Sciatic nerve (tissue), 2 donors: Measurements from ENCODE around the gene TBC1D32. TPM values are rescaled to one million over a fixed set of nuclear protein-coding genes. Genes with fewer than 3 reads are reported as not detected.
"Not testable (repeated sequence)": the region's sequence is repeated elsewhere in the genome, so short reads cannot be mapped to it uniquely, and the experiment has no call there.

Source experiments
- ATAC-seq: fragments of 200-7000 bp; cut with Tn5 transposase; one replicate; pipeline ENCODE4 v1.9.1; 2020; ENCODE audit warnings: mild to moderate bottlenecking, moderate library complexity
- DNase-seq: peaks from one replicate; pipeline ENCODE4 v3.0.0-alpha.2; 2020; ENCODE audit warnings: low spot score
- intact Hi-C: fragments of 100-400 bp; cut with DNase I; formaldehyde crosslinking; loops from one replicate; pipeline ENCODE4 v1.14.2; 2022
- total RNA-seq: library from RNA; stranded (reverse); fragmentation: NEBNext Ultra II Directional; extraction: Animal tissue kit (Norgen Biotek cat#: 25700); gene quantifications from one replicate; pipeline ENCODE4 v1.2.1, GENCODE V29; 2021
- donor health status: DM: no; HTN: no; CAD: no.
- donor health status: DM: no; HTN: no; CAD: no.

Gene TBC1D32
- total RNA-seq, 1 donor from 2014 or later, result 18.4 TPM

GRCh38 chr6:121172451-121172850 lies 161.8 kb downstream of the TBC1D32 start:
- ATAC-seq, DNase-seq, intact Hi-C loops: not testable (repeated sequence)

DNA sequence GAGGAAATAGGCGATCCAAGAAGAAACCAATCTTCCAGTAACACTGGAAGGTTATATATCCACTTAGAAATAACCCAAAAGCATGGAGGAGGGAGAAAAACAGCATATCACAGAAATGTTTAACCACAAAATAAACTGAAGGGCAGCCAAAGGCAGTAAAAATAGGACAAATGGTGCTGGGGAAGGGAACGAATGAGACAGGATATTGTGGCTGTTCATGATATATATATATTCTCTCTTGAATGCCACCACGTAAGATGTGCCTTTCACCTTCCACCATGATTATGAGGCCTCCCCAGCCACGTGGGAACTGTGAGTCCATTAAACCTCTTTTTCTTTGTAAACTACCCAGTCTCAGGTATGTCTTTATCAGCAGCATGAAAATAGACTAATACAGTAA lies 162.4 kb downstream of the TBC1D32 start:
- intact Hi-C loops, result no loop called here
- DNase-seq (no peak), ATAC-seq (no peak)

GRCh38 chr6:121161886-121162285 lies 172.4 kb downstream of the TBC1D32 start:
- intact Hi-C loops, result no loop called here
- ATAC-seq (no peak), DNase-seq (no peak)

DNA sequence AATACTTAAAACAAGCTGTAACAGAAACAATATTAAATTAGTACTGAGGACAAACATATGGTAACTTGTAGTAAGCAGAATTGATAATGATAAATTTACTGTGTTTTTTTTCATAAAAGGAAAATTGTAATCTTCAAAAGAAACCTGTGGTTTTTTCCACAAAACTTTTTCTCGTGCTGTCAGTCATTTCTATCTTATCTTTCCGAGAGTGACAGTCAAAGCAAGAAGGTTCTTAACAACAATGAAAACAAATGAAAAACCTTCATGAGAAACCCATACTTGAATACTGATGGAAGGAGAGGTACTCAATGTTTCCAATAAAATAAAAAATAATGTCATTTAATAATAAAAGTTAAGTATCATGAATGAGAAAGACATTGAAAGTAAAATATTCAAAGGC lies 174.0 kb downstream of the TBC1D32 start:
- no peak for ATAC-seq
- intact Hi-C loops, result no loop called here

DNA sequence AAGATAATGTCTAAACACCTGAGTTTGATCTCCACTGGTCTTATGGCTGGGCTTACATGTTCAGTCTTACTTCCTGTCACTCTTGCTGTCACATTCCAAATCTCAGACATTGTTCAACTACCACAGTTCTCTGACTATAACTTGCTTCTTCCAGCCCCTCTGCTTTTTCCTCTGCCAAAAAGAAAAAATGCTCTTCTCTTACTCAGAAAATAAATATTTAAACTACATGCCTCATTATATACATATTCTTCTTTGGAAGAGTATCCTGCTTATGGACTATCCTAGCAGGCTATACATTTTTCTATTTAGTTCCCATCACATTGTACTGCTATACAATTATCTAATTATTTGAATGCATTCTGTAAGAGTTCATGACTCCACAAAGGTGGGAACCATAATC lies 175.4 kb downstream of the TBC1D32 start:
- DNase-seq (no peak), ATAC-seq (no peak)
- intact Hi-C loops, result no loop called here

More for the DNA sequence above, 174.0 kb downstream of the TBC1D32 start:
- no peak for DNase-seq

GRCh38 chr6:121158438-121158837 lies 175.8 kb downstream of the TBC1D32 start:
- ATAC-seq, result no peak
- intact Hi-C loops, result no loop called here
- no peak for DNase-seq

GRCh38 chr6:121157906-121158305 lies 176.4 kb downstream of the TBC1D32 start:
- intact Hi-C loops, result no loop called here
- no peak for ATAC-seq
- DNase-seq, result no peak

DNA sequence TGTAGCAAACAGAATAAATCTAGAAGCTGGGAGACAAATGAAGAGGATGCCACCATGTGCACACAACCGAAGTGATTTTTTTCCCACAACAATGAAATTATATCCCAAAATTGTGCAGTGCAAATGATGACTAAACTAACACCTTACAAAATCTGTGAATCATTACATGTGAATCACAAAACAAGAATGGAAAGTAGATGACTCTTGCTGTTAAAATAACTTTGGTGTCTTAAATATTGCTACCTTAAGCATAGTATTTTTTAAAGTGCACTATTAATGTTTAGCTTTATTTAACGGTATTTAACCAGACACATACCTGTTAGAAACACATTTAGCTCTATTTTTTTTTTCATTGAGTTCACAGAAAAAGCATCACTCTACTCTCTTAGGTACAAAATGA lies 190.8 kb downstream of the TBC1D32 start:
- ATAC-seq (no peak), DNase-seq (no peak)
- intact Hi-C loops, result no loop called here

- DNase-seq (no peak), ATAC-seq (no peak)
- intact Hi-C loops, result no loop called here
Measured at GRCh38 chr6:121142093-121142492, 192.2 kb downstream of the TBC1D32 start.

- no peak for DNase-seq
- ATAC-seq, result no peak
- intact Hi-C loops, result loop anchor here (10.0 kb wide), 1 partner anchor 179 kb away; no protein-coding TSS in a partner anchor
Measured at GRCh38 chr6:121135425-121135824, 198.9 kb downstream of the TBC1D32 start.

DNA sequence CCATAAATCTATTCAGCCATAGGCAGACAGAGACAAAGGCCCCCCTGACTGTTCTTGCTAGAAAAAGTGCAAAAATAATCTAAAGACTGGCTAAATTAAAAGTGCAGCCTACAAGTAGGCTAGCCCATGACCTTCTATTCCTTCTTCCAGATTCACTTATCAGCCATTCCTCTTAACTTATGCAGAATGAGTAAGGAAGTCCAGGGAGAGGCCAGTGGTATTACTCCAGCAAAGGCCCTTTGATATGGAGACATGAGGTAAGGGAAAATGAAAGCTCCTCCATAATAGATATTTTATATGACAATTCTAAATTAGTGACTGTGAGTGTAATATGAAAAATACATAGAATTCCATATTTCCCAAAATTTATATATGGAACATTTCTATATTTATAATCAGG lies 199.4 kb downstream of the TBC1D32 start:
- intact Hi-C loops, result loop anchor here (10.0 kb wide), 1 partner anchor 180 kb away; no protein-coding TSS in a partner anchor
- no peak for DNase-seq
- no peak for ATAC-seq

GRCh38 chr6:121124600-121124999 lies 209.7 kb downstream of the TBC1D32 start:
- ATAC-seq (no peak), DNase-seq (no peak)
- intact Hi-C loops, result no loop called here

- no peak for ATAC-seq
- intact Hi-C loops, result no loop called here
- no peak for DNase-seq
Measured at GRCh38 chr6:121112356-121112755, 221.9 kb downstream of the TBC1D32 start.

- ATAC-seq (no peak), DNase-seq (no peak)
- intact Hi-C loops, result no loop called here
Measured at GRCh38 chr6:121110733-121111132, 223.5 kb downstream of the TBC1D32 start.

DNA sequence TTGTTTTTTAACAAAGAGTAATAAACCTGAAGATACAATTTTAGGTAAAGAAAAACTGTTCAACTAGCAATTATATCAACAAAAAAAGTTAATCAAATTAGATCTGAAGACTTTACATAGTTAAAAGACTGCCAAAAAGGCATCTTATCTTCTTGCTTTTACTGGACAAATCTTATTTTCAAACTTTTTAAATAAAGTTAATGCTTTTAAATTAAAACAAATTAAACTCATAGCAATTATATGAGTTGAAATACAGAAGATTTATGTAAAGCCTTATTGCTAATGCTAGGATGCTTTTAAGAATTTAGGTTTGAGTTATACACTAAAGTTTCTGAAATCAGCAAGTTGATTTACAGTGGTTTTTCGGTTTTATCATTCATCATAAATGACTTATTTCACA lies 227.3 kb downstream of the TBC1D32 start:
- no peak for ATAC-seq
- intact Hi-C loops, result no loop called here

DNA sequence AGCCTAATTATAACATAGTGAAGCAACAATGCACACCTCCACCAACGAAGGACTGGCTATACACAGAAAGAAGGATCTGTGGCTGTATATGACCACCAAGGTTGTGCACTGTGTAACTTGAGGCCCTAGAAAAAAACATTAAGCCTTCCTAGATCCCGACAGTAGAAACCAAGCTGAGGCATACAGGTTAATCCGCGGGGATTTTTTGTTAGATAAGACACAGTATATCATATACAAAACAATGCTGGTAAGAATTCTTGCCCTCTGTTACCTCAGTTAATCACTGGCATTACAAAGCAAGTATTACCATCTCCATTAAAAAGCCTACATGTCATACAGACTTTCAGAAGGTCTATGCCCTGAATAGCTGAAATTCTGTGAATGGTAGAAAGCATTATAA lies 228.8 kb downstream of the TBC1D32 start:
- ATAC-seq (no peak), DNase-seq (no peak)
- intact Hi-C loops, result no loop called here

More for the DNA sequence above, 227.3 kb downstream of the TBC1D32 start:
- no peak for DNase-seq

DNA sequence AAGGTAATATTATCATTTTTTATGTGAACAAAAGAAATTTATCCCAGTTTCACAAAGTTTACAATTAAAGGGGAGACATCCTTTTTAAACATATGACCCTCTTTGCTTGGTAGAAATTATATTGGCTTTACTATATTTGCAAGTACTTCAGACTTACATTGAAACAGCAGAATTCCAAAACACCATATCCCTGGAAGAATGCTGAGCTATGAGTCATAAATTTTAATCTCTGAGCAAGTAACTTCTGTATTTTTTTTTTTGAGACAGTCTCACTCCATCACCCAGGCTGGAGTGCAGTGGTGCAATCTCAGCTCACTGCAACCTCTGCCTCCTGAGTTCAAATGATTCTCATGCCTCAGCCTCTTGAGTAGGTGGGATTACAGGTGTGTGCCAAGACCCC lies 240.4 kb downstream of the TBC1D32 start:
- ATAC-seq, result no peak
- intact Hi-C loops, result no loop called here
- DNase-seq, result no peak

DNA sequence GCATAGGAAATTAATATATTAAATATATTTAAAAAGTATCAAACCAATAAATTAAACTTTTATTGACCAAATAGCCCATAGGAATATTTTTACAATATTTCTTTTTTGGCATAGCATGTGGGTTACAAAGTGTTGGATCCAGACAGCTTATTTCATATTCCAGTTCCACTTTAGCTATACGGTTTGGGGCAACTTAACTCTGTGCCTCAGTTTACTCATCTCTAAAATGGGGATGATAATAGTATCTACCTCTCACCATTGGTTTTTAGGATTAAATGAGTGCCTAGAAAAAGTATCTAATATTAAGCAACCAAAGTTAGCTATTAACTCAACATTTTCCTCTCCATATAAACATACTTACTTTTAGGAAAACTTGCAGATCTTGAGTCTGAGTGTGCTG lies 243.8 kb downstream of the TBC1D32 start:
- intact Hi-C loops, result no loop called here
- no peak for DNase-seq
- ATAC-seq, result no peak

- ATAC-seq, result no peak
- intact Hi-C loops, result no loop called here
- DNase-seq, result no peak
Measured at GRCh38 chr6:121086876-121087275, 247.4 kb downstream of the TBC1D32 start.

- DNase-seq (no peak), ATAC-seq (no peak)
- intact Hi-C loops, result no loop called here
Measured at GRCh38 chr6:121076119-121076518, 258.2 kb downstream of the TBC1D32 start.

- ATAC-seq, intact Hi-C loops, DNase-seq: not testable (repeated sequence)
Measured at GRCh38 chr6:121068749-121069148, 265.5 kb downstream of the TBC1D32 start.

DNA sequence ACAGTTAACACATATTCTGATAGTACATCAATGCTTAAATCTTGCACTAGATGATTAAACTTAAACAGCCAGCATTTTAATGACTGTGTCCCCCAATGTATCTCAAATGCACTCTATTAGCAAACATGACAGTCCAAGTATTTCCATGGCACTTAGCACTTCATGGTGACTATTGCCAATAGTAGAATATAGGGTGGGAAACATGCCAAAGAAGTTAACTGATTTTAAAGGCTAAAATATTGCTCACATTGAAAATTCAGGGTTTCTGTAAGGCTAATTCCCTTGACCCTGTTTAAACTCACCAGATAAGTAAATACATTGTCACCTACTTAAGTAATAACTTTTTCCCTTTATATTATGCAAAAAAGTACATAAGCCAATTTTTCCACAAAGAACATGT lies 266.9 kb downstream of the TBC1D32 start:
- intact Hi-C loops, result no loop called here
- DNase-seq (no peak), ATAC-seq (no peak)
